GM18511 (cell line): Measurements from ENCODE around the gene HNF1A.

ENCODE experiments used
- ATAC-seq: cut with Tn5 transposase; IDR thresholded peaks from one replicate; pipeline ENCODE4 v1.9.1; 2021; ENCODE audit warnings: mild to moderate bottlenecking, moderate library complexity; ENCODE audit not compliant: unreplicated experiment

The HNF1A gene

DNA sequence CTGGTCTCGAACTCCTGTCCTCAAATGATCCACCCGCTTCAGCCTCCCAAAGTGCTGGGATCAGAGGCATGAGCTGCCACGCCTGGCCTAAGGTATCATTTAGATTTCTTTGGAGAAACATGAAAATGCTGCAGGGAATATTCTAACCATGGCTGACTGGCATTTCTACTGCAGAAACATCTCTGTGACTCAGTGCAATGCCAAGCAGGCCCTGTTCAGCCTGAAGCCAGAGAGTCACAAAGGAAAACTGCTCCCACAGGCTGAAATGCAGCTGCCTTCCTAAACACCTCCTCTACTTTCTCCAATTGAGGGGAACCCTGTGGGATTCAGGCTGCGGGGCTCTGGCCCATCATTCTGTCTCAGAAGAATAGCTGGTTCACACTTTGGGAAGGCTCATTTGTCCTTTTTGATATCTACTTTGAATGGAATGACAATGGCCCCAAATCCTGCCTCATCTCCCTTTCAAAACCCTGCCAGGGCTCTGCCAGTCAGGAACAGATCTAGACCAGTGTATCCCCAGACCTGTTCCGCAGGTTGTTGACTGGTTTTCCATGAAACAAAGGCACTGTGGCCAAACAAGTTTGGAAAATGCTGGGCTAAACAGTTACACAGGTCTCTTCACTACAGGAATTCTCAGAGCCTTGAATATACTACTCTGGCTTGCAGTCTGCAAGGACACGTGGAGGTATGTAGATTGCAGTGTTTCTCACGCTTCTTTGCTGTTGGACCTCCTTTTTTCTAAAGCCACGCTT is 30.2 kb downstream of the HNF1A start:
- no peak for ATAC-seq

GRCh38 chr12:121009741-121010140 is 31.4 kb downstream of the HNF1A start:
- no peak for ATAC-seq

- ATAC-seq: no peak
These were observed 32.5 kb downstream of the HNF1A start for GRCh38 chr12:121010860-121011259.

DNA sequence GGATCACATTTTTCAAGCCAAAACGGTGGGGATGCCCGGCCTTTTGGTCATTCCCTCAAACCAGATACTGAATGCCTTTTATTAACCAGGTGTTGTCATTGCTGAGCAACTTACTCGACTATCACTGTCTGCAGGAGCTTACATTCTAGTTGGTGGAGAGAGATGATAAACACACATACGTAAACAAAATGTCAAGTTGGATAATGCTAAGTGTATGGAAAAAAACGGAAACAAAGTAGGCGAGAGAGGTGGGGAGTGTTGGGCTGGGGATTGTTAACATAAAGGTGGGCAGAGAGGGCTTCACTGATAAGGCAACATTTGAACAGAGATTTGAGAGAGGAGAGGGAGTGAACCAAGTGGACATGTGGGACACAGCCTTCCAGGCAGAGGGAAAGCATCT is 33.5 kb downstream of the HNF1A start:
- no peak for ATAC-seq

GRCh38 chr12:121013715-121014114 is 35.4 kb downstream of the HNF1A start:
- no peak for ATAC-seq

DNA sequence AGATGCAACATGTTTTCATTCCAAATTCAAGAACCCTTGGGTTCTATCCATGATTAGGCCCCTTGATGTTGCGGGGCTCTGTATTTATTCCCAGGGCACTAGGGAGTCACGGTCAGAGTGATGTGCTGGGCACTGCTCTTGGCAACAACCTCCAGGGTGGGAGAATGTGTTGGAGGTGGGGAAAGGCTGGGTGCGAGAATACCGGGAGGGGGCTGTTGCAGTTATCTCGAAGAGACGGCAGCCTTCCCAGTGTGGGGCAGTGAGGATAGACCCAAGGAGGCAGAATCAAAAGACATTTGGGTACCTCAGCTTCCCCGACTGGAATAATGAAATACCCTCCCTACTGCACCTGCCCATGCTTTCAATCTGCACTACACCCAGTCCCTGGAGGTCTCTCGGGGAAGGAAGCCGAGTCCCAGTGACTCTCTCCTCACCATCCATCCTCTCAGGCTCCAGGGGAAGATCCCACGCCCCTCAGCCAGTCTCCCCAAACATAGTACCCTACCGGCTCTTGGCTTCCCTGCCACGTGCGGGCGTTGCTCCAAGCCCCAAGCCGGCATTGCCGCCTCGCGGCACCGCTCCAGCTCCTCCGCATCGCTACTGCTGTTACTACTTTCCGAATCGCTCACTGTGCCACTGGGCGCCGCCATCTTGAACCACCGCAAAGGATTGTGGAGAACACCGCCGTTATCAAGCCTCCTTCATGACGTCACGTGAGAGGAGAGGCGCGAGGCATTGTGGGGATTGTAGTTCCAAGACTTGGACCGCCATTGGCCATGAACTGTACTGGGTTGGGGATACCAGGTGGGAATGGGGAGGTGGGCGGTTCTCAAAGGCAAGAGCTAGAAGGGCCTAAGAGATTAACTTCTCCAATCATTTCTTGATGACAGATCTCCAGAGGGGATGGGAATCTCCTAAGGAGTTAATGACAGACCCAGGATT is 37.8 kb downstream of the HNF1A start, which contains the start of gene C12orf43:
TSS of gene C12orf43 (minus strand) at position 663 of the 942 bp plus-strand sequence. CDS start at position 650, 13 bp downstream.
- ATAC-seq: peak; percentile 98

DNA sequence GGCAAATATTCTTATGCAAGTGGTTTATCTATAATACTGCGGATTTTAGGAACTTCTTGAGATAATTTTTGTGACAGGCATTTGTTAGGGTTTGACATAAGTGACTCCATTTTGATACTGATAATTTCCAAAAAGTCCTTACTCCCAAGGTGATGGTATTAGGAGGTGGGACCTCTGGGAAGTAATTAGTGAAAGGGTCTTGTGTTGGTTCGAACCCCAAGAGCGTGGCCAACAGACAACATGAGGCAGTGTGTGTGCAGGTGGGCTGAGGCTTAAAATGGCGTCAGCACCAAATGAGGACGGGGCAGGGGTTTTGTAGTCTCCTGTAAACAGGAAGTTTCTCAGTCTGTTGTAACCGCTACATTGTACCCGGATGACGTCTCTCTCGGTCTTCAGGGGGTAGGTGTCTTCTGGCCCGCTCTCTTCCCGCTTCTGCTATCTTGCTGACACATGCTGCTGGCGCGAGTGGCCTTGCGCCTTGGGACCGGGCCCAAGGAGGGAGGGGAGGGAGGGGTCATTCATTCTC is 39.7 kb downstream of the HNF1A start:
- ATAC-seq: no peak

- no peak for ATAC-seq
These were observed 40.7 kb downstream of the HNF1A start for GRCh38 chr12:121018860-121019617.

DNA sequence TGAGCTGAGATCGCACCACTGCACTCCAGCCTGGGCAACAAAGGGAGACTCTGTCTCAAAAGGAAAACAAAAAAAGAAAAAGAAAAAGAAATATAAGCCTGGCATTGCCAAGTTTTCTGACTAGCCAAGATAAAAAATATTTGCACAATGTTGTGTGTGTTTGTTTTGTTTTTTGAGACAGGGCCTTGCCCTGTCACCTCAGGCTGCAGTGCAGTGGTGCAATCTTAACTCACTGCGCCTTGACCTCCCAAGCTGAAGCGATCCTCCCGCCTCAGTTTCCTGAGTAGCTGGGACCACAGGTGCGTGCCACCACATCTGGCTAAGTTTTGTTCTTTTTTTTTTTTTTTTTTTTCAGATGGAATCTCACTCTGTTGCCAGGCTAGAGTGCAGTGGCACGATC is 43.4 kb downstream of the HNF1A start:
- no peak for ATAC-seq

GRCh38 chr12:121022713-121023112 is 44.4 kb downstream of the HNF1A start:
- no peak for ATAC-seq

- no peak for ATAC-seq
These were observed 45.5 kb downstream of the HNF1A start for GRCh38 chr12:121023799-121024198.

- ATAC-seq: no peak
These were observed 47.3 kb downstream of the HNF1A start for GRCh38 chr12:121025442-121026226.

- no peak for ATAC-seq
These were observed 48.1 kb downstream of the HNF1A start for GRCh38 chr12:121026274-121027045.

GRCh38 chr12:121030576-121031212 is 52.4 kb downstream of the HNF1A start:
- no peak for ATAC-seq

- ATAC-seq: peak; percentile 62
These were observed 55.4 kb downstream of the HNF1A start for GRCh38 chr12:121033625-121034349.

DNA sequence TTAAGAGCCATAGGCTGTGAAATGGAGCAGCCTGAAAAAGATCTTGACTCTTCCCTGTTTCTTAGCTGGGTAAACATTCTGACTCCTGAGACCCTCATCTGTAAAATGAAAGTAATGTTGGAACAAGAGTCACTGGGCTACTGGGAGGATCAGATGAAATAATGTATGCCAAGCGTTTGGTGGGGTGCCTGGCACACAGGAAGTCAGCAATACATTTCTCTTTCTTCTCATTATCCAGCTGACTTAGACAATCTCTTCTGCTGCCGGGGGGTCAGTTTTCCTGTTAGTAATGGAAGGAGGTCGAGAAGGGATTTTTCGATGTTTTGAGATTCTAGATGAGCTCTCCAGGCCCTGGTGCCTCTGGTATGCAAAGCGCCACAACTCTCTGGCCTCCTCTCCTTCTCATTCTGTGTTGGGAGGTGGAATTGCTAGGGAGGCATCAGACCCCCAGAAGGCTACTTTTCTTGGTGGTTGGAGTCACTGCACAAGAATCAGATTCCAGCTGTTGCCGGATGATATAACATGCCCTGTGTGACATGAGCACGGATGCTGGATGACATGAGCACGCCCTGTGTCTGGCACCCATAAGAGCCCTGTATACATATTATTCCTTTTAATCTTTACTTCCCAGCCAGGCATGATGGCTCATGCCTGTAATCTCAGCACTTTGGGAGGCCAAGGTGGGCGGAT is 56.4 kb downstream of the HNF1A start:
- no peak for ATAC-seq

GRCh38 chr12:121036810-121037326 is 58.5 kb downstream of the HNF1A start:
- ATAC-seq: no peak
